LHCN-M2 (cell line): ENCODE data around the gene AFDN. TPM values are rescaled to one million over a fixed set of nuclear protein-coding genes. Genes with fewer than 3 reads are reported as not detected.

Experiments used
- DNase-seq: peaks from one replicate; pipeline ENCODE4 v3.0.0-alpha.2; 2012; ENCODE audit warnings: low read depth
- total RNA-seq: library from RNA; depleted of rRNA; stranded (reverse); fragments of >200 nt; gene quantifications from 2 replicates; pipeline ENCODE4 v1.2.3, GENCODE V29; 2014

Gene AFDN
- total RNA-seq, 1 experiment from 2014 or later = 35.5 TPM

DNA sequence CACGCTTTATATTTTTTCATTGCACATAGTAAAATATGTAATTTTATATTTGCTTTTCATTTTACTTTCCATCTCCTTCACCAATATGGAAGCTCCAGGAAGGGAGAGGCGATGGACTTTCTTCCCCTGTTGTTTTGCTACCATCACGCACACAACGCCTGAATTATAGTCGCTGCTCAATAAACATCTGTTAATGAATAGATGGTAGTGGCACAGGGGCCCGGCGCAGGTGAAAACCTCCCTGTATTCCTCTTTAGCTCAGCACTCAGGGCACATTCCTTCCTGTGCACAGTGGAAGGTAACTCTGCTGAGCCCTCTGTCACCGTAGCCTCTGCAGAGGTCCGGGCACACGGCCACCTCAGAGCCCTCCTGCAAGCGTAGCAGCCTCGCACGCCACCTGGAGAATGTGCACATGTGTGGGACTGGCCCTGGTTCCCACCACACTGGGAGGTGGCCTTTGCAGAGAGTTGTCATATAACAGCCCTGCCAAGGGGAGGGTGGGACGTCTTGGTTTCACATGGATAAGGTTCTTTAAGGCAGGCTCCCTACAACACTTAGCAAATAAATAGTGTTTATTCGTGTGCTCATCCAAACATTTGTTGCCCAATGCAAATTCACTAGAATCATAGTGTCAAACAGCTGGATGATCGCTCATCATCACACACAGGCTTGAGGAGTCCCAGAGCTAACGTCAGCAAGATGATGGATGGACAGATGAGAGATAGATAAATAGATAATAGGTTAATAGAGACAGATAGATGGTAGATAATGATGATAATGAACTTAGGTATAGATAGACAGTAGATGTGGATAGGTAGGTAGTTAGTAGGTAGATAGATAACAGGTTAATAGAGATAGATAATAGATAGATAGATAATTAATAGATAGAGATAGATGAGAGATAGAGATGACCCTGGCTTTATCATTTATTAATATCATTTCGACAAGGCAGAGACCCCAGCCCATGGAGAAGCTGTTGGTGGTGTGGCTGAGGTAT, 32.3 kb upstream of the AFDN start:
- DNase-seq = no peak

- DNase-seq = no peak
Observed at GRCh38 chr6:167795321-167795811, 31.3 kb upstream of the AFDN start.

- no peak for DNase-seq
Observed at GRCh38 chr6:167795874-167796191, 30.9 kb upstream of the AFDN start.

GRCh38 chr6:167796192-167796981, 30.3 kb upstream of the AFDN start:
- DNase-seq = no peak

DNA sequence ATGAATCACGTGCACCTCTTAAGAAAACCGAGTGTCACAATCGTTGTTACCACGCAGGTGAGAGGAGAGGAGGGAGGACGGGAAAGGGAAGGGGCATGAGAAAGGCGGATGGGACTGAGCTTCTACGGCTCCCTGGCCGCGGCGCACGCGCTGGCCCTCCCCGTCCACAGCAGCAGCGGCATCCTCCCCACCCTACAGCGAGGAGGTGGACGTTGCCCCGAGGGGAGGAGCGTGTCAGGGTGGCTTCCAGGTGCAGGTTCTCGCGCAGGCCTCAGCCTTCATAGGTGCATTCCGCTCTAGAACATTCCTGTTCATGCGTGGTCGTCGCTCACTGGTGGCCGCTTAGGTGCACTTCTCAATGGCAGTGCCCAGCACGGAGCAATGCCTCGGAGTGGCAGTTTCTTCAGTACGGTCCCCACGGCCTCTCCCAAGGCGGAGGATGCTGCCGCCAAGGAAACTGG, 29.7 kb upstream of the AFDN start:
- DNase-seq = no peak

GRCh38 chr6:167797476-167798265, 29.0 kb upstream of the AFDN start:
- no peak for DNase-seq

- DNase-seq = no peak
Observed at GRCh38 chr6:167798453-167798852, 28.3 kb upstream of the AFDN start.

DNA sequence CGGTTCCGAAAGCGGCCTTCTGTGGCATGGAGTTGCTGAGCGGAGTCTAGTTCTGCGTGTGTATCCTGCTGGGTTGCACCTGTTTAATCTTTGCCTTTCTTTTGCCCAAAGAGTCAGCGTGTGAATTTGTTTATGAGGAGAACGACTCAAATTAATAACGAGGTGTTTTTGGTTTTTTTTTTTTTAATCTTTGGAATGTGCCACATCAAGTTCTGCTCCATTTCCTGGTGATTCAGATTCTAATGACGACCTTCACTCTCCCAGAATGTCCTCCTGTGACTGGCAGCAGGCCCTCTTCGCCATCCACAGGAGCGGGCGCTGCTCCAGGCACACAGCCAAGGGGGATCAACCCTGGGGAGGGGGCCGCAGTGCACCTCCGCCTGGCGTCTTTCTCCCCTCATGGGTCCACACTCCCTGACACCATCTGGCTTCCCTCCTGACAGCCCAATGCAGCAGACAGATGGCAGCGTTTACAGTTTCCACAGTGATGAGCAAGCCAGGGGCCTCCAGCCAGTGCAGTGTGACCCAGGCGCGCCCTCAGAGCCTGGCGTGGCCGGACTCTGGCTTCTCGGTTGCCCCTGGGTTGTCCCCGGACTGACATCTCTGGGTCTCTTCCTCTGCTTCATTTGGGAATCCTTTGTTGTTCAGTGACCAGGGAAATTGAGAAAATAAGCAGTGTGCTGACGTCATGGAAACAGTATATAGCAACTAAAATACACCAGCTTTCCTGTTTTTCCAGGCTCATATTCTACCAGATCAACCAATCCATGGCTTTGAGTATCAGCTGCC, 27.5 kb upstream of the AFDN start:
- DNase-seq = no peak

DNA sequence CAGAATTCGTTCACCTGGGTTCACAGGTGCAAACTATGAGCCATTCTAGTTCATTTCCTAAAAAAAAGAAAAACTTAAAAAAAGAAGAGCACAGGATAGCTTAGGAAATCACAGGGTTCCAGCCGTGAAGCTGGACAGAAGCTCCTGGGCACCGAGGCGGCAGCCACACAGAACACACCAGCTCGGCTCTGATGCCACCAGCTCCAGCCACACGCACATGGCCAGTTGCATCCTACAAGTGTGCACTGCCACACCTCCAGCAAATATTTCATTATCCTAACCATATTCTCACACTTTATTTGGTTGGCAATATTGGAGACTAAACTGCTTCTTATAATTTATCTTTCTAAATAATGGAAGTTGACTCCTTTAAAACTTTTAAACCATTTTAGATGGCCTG, 26.2 kb upstream of the AFDN start:
- no peak for DNase-seq

- no peak for DNase-seq
Observed at GRCh38 chr6:167801263-167801662, 25.4 kb upstream of the AFDN start.

DNA sequence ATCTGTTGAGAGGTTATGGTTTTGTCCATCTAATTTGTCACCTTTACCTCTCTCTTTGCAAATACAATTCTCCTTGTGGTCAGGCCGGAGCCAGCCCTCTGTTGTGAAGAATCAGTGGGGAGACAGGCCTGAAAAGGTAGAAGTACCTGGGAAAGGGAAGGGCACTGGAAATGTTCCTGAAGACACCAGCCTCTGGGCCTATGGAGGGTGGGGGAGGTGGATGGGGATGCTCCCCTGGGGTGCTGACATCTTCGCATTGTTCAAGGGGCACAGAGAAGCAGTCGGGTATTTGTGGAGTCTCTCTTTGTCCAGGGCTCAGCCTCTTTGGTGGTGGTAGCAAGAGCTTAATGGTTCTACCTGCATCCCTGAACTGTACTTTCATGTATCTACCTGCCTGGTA, 24.4 kb upstream of the AFDN start:
- DNase-seq = no peak

- DNase-seq = no peak
Observed at GRCh38 chr6:167803816-167804215, 22.9 kb upstream of the AFDN start.

GRCh38 chr6:167804281-167805013, 22.3 kb upstream of the AFDN start:
- no peak for DNase-seq

DNA sequence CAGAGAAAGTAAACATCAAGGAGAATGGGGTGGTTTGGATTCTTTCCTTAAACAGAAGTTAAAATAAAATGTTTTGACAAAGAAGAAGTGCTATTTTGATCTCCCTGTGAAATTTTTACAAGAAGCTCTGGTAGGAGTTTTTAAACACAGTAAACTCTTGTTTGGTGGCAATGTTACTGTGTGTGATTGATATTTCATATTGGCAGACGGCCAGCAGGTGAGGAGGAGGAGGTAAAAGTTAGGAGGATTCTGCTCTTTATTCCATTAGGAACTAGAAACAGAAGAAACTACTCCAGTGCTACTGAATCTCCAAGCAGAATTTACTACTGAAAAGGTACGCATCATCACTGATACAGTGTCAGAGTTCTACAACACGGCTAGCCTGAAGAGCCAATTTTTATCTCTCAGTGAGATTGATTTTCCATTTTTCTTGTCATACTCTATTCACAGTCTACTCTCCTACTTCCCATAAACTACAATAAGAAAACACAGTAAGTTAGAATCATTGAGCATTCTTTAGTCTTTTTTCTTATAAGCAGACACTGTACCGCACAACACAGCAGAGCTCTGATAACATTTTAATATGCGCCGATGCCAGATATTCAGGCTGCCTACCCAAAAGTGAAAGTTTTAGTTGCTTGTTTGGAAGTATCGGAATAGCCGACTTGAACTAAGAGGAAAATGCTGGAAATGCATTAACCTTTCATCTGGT, 21.2 kb upstream of the AFDN start:
- no peak for DNase-seq

DNA sequence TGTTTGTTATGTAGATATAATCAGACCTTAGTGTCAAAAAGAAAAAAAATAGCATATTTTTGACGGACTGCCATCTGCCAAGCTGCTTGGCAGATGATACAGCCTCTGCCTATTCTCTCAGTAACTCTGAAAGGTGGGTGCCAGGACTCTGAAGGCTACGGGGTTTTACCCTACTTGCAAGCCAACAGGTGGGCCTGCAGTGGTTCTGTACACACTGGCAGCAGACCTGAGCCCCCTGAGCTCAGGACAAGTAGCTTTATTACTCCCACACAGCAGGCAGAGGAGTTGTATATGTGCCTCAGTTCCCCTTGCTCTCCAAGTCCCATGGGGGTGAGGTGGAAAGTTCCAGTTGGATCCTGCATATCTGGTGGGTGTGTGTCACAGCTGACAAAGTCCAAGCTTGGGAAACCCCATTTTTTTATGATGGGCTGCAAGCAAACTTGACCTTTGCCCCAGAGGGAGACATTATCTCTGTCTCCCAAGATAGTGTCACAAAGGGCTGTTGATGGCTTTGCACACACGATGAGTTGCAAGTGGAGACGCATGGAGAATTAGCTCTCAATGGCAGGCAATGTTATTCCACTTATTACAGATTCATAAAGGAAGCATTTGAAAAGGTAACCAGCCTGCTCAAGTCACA, 20.5 kb upstream of the AFDN start:
- no peak for DNase-seq

DNA sequence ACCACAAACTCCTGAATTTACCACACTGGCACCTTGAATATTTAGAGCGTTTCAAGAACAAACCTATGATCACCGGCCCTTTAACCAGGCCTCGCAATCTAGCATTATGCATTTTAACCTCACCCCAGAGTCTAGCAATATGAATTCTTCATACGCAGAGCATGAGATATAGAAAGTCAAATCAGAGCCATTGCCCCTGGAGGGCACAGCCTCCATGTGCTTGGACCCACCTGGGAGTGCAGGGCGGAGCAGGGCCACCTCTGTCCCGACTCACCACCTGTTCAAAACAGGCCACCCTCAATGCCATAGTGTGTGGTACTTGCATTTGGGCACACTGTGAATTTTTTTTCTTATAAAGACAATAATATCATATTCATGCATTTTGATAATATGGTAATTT, 19.5 kb upstream of the AFDN start:
- no peak for DNase-seq

DNA sequence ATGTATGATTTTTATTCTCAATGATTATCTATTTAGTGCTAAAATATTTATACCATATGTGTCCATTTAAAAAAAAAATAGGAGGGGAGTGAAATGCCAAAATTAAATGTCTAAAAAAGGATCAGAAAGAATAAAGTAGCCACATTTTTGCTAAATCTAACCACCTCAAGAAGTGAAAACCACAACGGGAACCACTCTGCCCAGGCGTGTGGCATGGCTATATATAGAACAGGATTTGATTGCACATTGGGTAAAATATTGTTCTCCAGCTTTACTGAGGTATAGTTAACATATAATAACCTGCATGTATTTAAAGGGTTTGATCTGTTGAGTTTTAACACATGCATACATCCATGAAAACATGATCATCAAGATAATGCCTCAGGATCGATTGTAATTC, 19.0 kb upstream of the AFDN start:
- no peak for DNase-seq

GRCh38 chr6:167811040-167811439, 15.7 kb upstream of the AFDN start:
- no peak for DNase-seq
